ENCODE results near the gene USP34.
"Not testable (repeated sequence)": the region's sequence is repeated elsewhere in the genome, so short reads cannot be mapped to it uniquely, and the experiment has no call there.

USP34 gene

GRCh38 chr2:61205132-61205531, 265.8 kb downstream of the USP34 start:
- H4K20me1 ChIP-seq (ENCODE audit: low read depth, low read length): no peaks in the 10 kb centered on the region
- H3K4me3 ChIP-seq (ENCODE audit: insufficient read depth, low read length, poor library complexity, severe bottlenecking): no peak overlapping the region
- H3K9me3 ChIP-seq (ENCODE audit: insufficient read depth, low read length): no peaks in the 10 kb centered on the region
- H3K9me2 ChIP-seq (replicated peaks; ENCODE audit: insufficient read depth, low read length): no peaks in the 10 kb centered on the region
- TF ChIP-seq CTCF (IDR thresholded peaks at IDR 0.05; ENCODE audit: insufficient read depth, low read length, poor library complexity, severe bottlenecking): no peak
- TF ChIP-seq EZH2phosphoT487 (conservative IDR thresholded peaks at IDR 0.05; ENCODE audit: low read length): no peak
- no peak overlapping the region for H2AFZ ChIP-seq (ENCODE audit: low read depth, low read length, severe bottlenecking)
- H3K27ac ChIP-seq (ENCODE audit: low read depth, low read length): no peak overlapping the region
- peaks cover 95% of the 10 kb centered on the region for H3K36me3 ChIP-seq (ENCODE audit: low read length)
- no peaks in the 10 kb centered on the region for H3K79me2 ChIP-seq (ENCODE audit: insufficient read depth, low read length)
- no peak overlapping the region for H3K9ac ChIP-seq (ENCODE audit: low read length)
- H3K27me3 ChIP-seq (ENCODE audit: low read length): no peaks in the 10 kb centered on the region
- no peak overlapping the region for H3K4me2 ChIP-seq (ENCODE audit: low read depth, low read length, poor library complexity, severe bottlenecking)
- H3F3A ChIP-seq (ENCODE audit: insufficient read depth): peaks cover 10% of the 10 kb centered on the region

- no peak for TF ChIP-seq EZH2phosphoT487 (conservative IDR thresholded peaks at IDR 0.05; ENCODE audit: low read length)
- no peak for TF ChIP-seq CTCF (IDR thresholded peaks at IDR 0.05; ENCODE audit: insufficient read depth, low read length, poor library complexity, severe bottlenecking)
- no peak overlapping the region for H3K27ac ChIP-seq (ENCODE audit: low read depth, low read length)
Measured at GRCh38 chr2:61196671-61197070, 274.2 kb downstream of the USP34 start.

GRCh38 chr2:61194646-61195045, 276.2 kb downstream of the USP34 start:
- H3K9ac ChIP-seq (ENCODE audit: low read length); H2AFZ ChIP-seq (ENCODE audit: low read depth, low read length, severe bottlenecking); H3K4me2 ChIP-seq (ENCODE audit: low read depth, low read length, poor library complexity, severe bottlenecking); H3K9me3 ChIP-seq (ENCODE audit: insufficient read depth, low read length); H3K27ac ChIP-seq (ENCODE audit: low read depth, low read length); H3K4me3 ChIP-seq (ENCODE audit: insufficient read depth, low read length, poor library complexity, severe bottlenecking); H3K79me2 ChIP-seq (ENCODE audit: insufficient read depth, low read length); H3K27me3 ChIP-seq (ENCODE audit: low read length); H4K20me1 ChIP-seq (ENCODE audit: low read depth, low read length); H3K9me2 ChIP-seq (replicated peaks; ENCODE audit: insufficient read depth, low read length): not testable (repeated sequence)
- Histone ChIP-seq H3K36me3 (ENCODE audit: low read length) (peaks cover 33% of the 10 kb centered on the region; the same call in 1 of the 2 replicates), H3F3A (ENCODE audit: insufficient read depth) (peaks cover 24% of the 10 kb centered on the region)

More at GRCh38 chr2:61196671-61197070, 274.2 kb downstream of the USP34 start:
- Histone ChIP-seq H3K9me3 (ENCODE audit: insufficient read depth, low read length) (no peaks in the 10 kb centered on the region), H3K4me2 (ENCODE audit: low read depth, low read length, poor library complexity, severe bottlenecking) (no peak overlapping the region), H3K79me2 (ENCODE audit: insufficient read depth, low read length) (no peaks in the 10 kb centered on the region), H2AFZ (ENCODE audit: low read depth, low read length, severe bottlenecking) (no peak overlapping the region), H4K20me1 (ENCODE audit: low read depth, low read length) (no peaks in the 10 kb centered on the region), H3F3A (ENCODE audit: insufficient read depth) (peaks cover 16% of the 10 kb centered on the region), H3K4me3 (ENCODE audit: insufficient read depth, low read length, poor library complexity, severe bottlenecking) (no peak overlapping the region), H3K9me2 (replicated peaks; ENCODE audit: insufficient read depth, low read length) (no peaks in the 10 kb centered on the region), H3K36me3 (ENCODE audit: low read length) (peaks cover 35% of the 10 kb centered on the region; the same call in 1 of the 2 replicates), H3K9ac (ENCODE audit: low read length) (no peak overlapping the region), H3K27me3 (ENCODE audit: low read length) (no peaks in the 10 kb centered on the region)

GRCh38 chr2:61193670-61194561, 277.0 kb downstream of the USP34 start:
- no peaks in the 10 kb centered on the region for H3K9me3 ChIP-seq (ENCODE audit: insufficient read depth, low read length)
- H3K79me2 ChIP-seq (ENCODE audit: insufficient read depth, low read length): no peaks in the 10 kb centered on the region
- H3K4me3 ChIP-seq (ENCODE audit: insufficient read depth, low read length, poor library complexity, severe bottlenecking): no peak overlapping the region
- H3K9ac ChIP-seq (ENCODE audit: low read length): no peak overlapping the region
- H3K36me3 ChIP-seq (ENCODE audit: low read length): peaks cover 36% of the 10 kb centered on the region; the same call in 1 of the 2 replicates
- H4K20me1 ChIP-seq (ENCODE audit: low read depth, low read length): no peaks in the 10 kb centered on the region
- H3K9me2 ChIP-seq (replicated peaks; ENCODE audit: insufficient read depth, low read length): no peaks in the 10 kb centered on the region
- H2AFZ ChIP-seq (ENCODE audit: low read depth, low read length, severe bottlenecking): no peak overlapping the region
- no peaks in the 10 kb centered on the region for H3K27me3 ChIP-seq (ENCODE audit: low read length)
- TF ChIP-seq EZH2phosphoT487 (conservative IDR thresholded peaks at IDR 0.05; ENCODE audit: low read length): no peak
- no peak for TF ChIP-seq CTCF (IDR thresholded peaks at IDR 0.05; ENCODE audit: insufficient read depth, low read length, poor library complexity, severe bottlenecking)
- no peak overlapping the region for H3K4me2 ChIP-seq (ENCODE audit: low read depth, low read length, poor library complexity, severe bottlenecking)
- H3K27ac ChIP-seq (ENCODE audit: low read depth, low read length): no peak overlapping the region
- peaks cover 24% of the 10 kb centered on the region for H3F3A ChIP-seq (ENCODE audit: insufficient read depth)

Measured in SU-DHL-6 (cell line).